C4-2B (cell line): ENCODE results near the gene RNF8.
A peak's percentile ranks its signal among the peaks of the same experiment; 100 is the strongest.

ENCODE experiments used
- ZFX ChIP-seq: fragments of 450-650 bp; IDR thresholded peaks from 2 replicates; pipeline ENCODE4 v1.6.1; 2017
- TF ChIP-seq, protein P1 (sequence below): fragments of 450-650 bp; conservative IDR thresholded peaks from 2 replicates; pipeline ENCODE4 v1.5.1; 2017; ENCODE audit warnings: mild to moderate bottlenecking

DNA sequence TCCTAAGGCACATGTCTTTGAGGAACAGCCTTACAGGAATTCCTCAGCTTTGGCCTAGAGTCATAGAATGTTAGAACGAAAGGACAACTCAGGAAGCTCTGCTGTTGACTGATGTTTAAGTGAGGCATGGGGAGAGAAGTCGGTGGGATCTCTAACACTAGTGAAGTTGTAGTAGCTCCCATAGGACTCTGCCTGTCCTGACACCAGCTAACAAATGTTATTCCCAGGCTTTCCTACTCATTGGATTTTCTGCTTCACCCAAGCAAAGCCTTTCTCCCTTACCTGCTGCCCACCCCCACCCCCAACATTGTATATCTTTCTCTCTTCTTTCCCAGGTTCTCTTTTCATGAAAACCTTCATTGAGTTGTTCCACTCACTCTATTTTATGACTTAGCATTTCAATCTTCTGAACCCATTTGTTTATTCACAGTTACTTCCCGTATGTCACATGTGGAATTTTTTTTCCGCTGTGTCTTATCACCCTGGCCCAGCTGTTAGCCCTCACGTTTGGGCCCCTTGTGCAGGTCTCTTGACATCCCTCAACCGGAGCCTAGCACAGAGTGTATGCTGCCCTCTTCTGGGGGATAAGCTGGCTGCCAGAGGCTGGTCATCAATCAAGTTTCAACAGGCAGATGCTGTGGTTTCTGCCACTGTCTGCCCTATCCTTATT lies 39.2 kb upstream of the RNF8 start:
- TF ChIP-seq, protein P1, sequence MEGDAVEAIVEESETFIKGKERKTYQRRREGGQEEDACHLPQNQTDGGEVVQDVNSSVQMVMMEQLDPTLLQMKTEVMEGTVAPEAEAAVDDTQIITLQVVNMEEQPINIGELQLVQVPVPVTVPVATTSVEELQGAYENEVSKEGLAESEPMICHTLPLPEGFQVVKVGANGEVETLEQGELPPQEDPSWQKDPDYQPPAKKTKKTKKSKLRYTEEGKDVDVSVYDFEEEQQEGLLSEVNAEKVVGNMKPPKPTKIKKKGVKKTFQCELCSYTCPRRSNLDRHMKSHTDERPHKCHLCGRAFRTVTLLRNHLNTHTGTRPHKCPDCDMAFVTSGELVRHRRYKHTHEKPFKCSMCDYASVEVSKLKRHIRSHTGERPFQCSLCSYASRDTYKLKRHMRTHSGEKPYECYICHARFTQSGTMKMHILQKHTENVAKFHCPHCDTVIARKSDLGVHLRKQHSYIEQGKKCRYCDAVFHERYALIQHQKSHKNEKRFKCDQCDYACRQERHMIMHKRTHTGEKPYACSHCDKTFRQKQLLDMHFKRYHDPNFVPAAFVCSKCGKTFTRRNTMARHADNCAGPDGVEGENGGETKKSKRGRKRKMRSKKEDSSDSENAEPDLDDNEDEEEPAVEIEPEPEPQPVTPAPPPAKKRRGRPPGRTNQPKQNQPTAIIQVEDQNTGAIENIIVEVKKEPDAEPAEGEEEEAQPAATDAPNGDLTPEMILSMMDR = peak; percentile 70
- TF ChIP-seq ZFX = no peak
